K562 (cell line): ENCODE measurements around the gene CPPED1. TPM values are rescaled to one million over a fixed set of nuclear protein-coding genes. Genes with fewer than 3 reads are reported as not detected.
A peak's percentile ranks its signal among the peaks of the same experiment; 100 is the strongest.

Experiments
- ATAC-seq: fragments of 200-7000 bp; cut with Tn5 transposase; 3 replicates; pipeline ENCODE4 v1.9.1; 2020; ENCODE audit warnings: moderate library complexity
- BruUV-seq: library from RNA; stranded (reverse); fragments of 400-500 nt; replicated peaks from 2 replicates; lab custom pipeline; 2021; lab: Mats Ljungman, UMichigan
- CTCF ChIA-PET: fragments of 300-600 bp; formaldehyde crosslinking; extraction: SDS; loops from one replicate; lab custom pipeline; 2021; ENCODE audit warnings: low intra/inter-chr PET ratio; lab: Yijun Ruan, JAX
- POLR2A ChIA-PET: fragments of 300-600, 350-650 bp; sonication (Branson Sonifier 250); formaldehyde crosslinking; extraction: SDS; loops from one replicate; lab custom pipeline; 2021; ENCODE audit warnings: antibody characterized with exemption, inconsistent platforms; lab: Yijun Ruan, JAX
- DNase-seq, 4 experiments: peaks; one replicate each; pipeline versions ENCODE4 v3.0.0 to v3.0.0-alpha.2; 2011 to 2018; ENCODE audit warnings: low spot score in 3 of 4, mixed read lengths in 3 of 4; ENCODE audit errors: extremely low read depth in 1 of 4
- FAIRE-seq: peaks from 2 replicates; lab custom pipeline; 2011; peaks lifted over from hg19 to GRCh38; lab: Jason Lieb, UNC
- H2AFZ ChIP-seq: 2 replicates; pipeline ENCODE4 v1.6.0; 2011; ENCODE audit warnings: low read depth, low read length, control low read depth, inconsistent platforms
- H3K27ac ChIP-seq: fragments of 200-600 bp; 3 replicates; pipeline ENCODE4 v1.8.0; 2011; ENCODE audit warnings: low read depth, mild to moderate bottlenecking, control low read depth, inconsistent platforms, low read length, moderate library complexity, mixed read lengths; ENCODE audit errors: extremely low read depth
- H3K27me3 ChIP-seq, 2 experiments: fragments of 300-600 bp in 1 of 2; 2 replicates in 1 of 2; 3 replicates in 1 of 2; pipeline versions ENCODE4 v1.6.0 to v1.8.0; 2011; ENCODE audit warnings: inconsistent platforms in 2 of 2, low read length in 2 of 2, mild to moderate bottlenecking in 1 of 2, mixed read lengths in 1 of 2, moderate library complexity in 1 of 2; ENCODE audit not compliant: control insufficient read depth in 2 of 2, insufficient read depth in 2 of 2
- H3K36me3 ChIP-seq: fragments of 300-600 bp; 3 replicates; pipeline ENCODE4 v1.8.0; 2011; ENCODE audit warnings: mild to moderate bottlenecking, low read length, inconsistent platforms; ENCODE audit not compliant: control insufficient read depth, insufficient read depth
- H3K4me1 ChIP-seq, 2 experiments: fragments of 200-600 bp in 1 of 2; replicated peaks in 1 of 2; 2 replicates in 1 of 2; 3 replicates in 1 of 2; pipeline versions ENCODE4 v1.5.1 to v1.8.0; 2011; ENCODE audit warnings: inconsistent platforms in 2 of 2, low read length in 2 of 2, mild to moderate bottlenecking in 1 of 2, mixed read lengths in 1 of 2, moderate library complexity in 1 of 2; ENCODE audit not compliant: control insufficient read depth in 2 of 2, insufficient read depth in 2 of 2
- H3K4me2 ChIP-seq: 2 replicates; pipeline ENCODE4 v1.6.1; 2011; ENCODE audit warnings: low read length, control low read depth, inconsistent platforms, mixed read lengths; ENCODE audit not compliant: insufficient read depth
- H3K4me3 ChIP-seq: fragments of 200-600 bp; sonication (generic), shearing (Covaris generic); 2 replicates; pipeline ENCODE4 v1.5.1; 2016; ENCODE audit warnings: control low read depth, inconsistent platforms
- H3K79me2 ChIP-seq: fragments of 200-600 bp; 3 replicates; pipeline ENCODE4 v1.8.0; 2011; ENCODE audit warnings: low read length, inconsistent platforms; ENCODE audit not compliant: control insufficient read depth, insufficient read depth
- H3K9ac ChIP-seq, 2 experiments: 2 replicates each; pipeline versions ENCODE4 v1.6.0 to v1.6.1; 2011; ENCODE audit warnings: low read depth in 2 of 2, low read length in 2 of 2, control low read depth in 1 of 2, inconsistent platforms in 1 of 2, mild to moderate bottlenecking in 1 of 2, mixed read lengths in 1 of 2; ENCODE audit not compliant: insufficient read depth in 1 of 2
- H3K9me1 ChIP-seq: one replicate; pipeline ENCODE4 v1.6.0; 2011; ENCODE audit warnings: inconsistent platforms, mild to moderate bottlenecking, low read length, moderate library complexity; ENCODE audit not compliant: control insufficient read depth, insufficient read depth
- H3K9me3 ChIP-seq: replicated peaks from 2 replicates; pipeline ENCODE4 v1.5.1; 2011; ENCODE audit warnings: low read depth, low read length, inconsistent platforms; ENCODE audit not compliant: control insufficient read depth, insufficient read depth
- H4K20me1 ChIP-seq: replicated peaks from 2 replicates; pipeline ENCODE4 v1.6.1; 2011; ENCODE audit warnings: low read length, inconsistent platforms, mixed read lengths; ENCODE audit not compliant: control insufficient read depth, insufficient read depth
- BCOR ChIP-seq: fragments of 450-650 bp; IDR thresholded peaks from 2 replicates; pipeline ENCODE4 v1.6.1; 2016
- KLF13 ChIP-seq: fragments of 450-650 bp; IDR thresholded peaks from 2 replicates; pipeline ENCODE4 v1.6.1; 2016; ENCODE audit warnings: missing genetic modification characterization, low read depth, mild to moderate bottlenecking, missing compliant biosample characterization, moderate library complexity, borderline replicate concordance
- NR2F6 ChIP-seq: fragments of 450-650 bp; formaldehyde crosslinking; IDR thresholded peaks from 2 replicates; pipeline ENCODE4 v1.4.0; 2020; ENCODE audit warnings: mild to moderate bottlenecking
- RBM25 ChIP-seq: fragments of 200-400 bp; formaldehyde crosslinking; IDR thresholded peaks from 2 replicates; pipeline ENCODE4 v1.6.1; 2018; ENCODE audit warnings: low read length, low read depth, moderate library complexity; ENCODE audit not compliant: severe bottlenecking
- ZNF512 ChIP-seq: IDR thresholded peaks from 2 replicates; pipeline ENCODE4 v1.6.1; 2016; ENCODE audit warnings: missing genetic modification characterization, missing compliant biosample characterization
- WGBS: fragments of 100-300 bp; shearing (Covaris generic); methylation state at CpG from one replicate; pipeline ENCODE4 v1.1.6; 2016; ENCODE audit warnings: low coverage, mixed read lengths; ENCODE audit not compliant: insufficient coverage; ENCODE audit errors: missing lambda C conversion rate; 5-methylcytosine and 5-hydroxymethylcytosine counted together
- in situ Hi-C: fragments of 300-500 bp; cut with MboI; formaldehyde crosslinking; loops from 4 replicates; pipeline ENCODE4 v1.15.0; 2018; ENCODE audit warnings: inconsistent platforms, mixed read lengths
- intact Hi-C: fragments of 100-400 bp; cut with micrococcal nuclease; formaldehyde crosslinking; loops from 2 replicates; pipeline ENCODE4 v1.14.2; 2022
- polyA plus RNA-seq, 8 experiments: library from polyadenylated mRNA; depleted of rRNA in 4 of 8; stranded (reverse) in 5 of 8; unstranded in 3 of 8; fragments of >200 nt; fragmentation: Nextera tagmentation in 2 of 8; fragmentation: Illumina TruSeq in 1 of 8; extraction: Ambion mirVana in 2 of 8; extraction: Trizol in 1 of 8; gene quantifications; 2 replicates each; pipeline versions ENCODE4 v1.2.1 to v1.2.3, GENCODE V29; 2011 to 2014; ENCODE audit warnings: inconsistent platforms in 1 of 8, missing spikeins in 1 of 8
- total RNA-seq, 7 experiments: library from RNA; depleted of rRNA in 6 of 7; stranded (reverse); fragments of >200 nt in 6 of 7; fragmentation: Illumina TruSeq in 2 of 7; extraction: Trizol in 2 of 7; gene quantifications; 2 replicates each; pipeline versions ENCODE4 v1.2.1 to v1.2.3, GENCODE V29; 2011 to 2021; ENCODE audit warnings: low replicate concordance in 1 of 7

CPPED1 gene
- total and polyA plus RNA-seq, 9 of the 15 experiments (the other 6 are each of a cell fraction or from before 2014, with no cell fraction given), result 7.5 to 25.7 (median 16.9) TPM

- Histone ChIP-seq H4K20me1 (no peaks in the 10 kb centered on the region), H3K9me3 (no peaks in the 10 kb centered on the region), H3K27me3 (no peaks in the 10 kb centered on the region), H3K79me2 (no peaks in the 10 kb centered on the region), H3K27ac (no peak overlapping the region), H3K4me3 (no peak overlapping the region), H3K9ac (no peak overlapping the region), H3K36me3 (no peaks in the 10 kb centered on the region), H3K9me1 (no peaks in the 10 kb centered on the region), H2AFZ (no peak overlapping the region), H3K4me1 (no peaks in the 10 kb centered on the region; a peak in 1 of 5 replicates), H3K4me2 (no peak overlapping the region)
- in situ Hi-C loops, result no loop called here
- ATAC-seq (no peak), FAIRE-seq (no peak), DNase-seq (no peak)
- no TSS peak for BruUV-seq
- POLR2A ChIA-PET, result interaction anchor here (0.7 kb wide), 1 partner anchor 93 kb away, joined by 3 read pairs; no protein-coding TSS in a partner anchor
- TF ChIP-seq KLF13 (tag) (no peak), ZNF512 (tag) (no peak)
- CTCF ChIA-PET, result no interaction called here
- WGBS, result 60% methylated on average over 11 of the region's 11 CpGs
- intact Hi-C loops, result no loop called here
These were observed 148.2 kb downstream of the CPPED1 start for GRCh38 chr16:12655537-12655936.

- no peak overlapping the region for H3K4me3 ChIP-seq
- no peaks in the 10 kb centered on the region; a peak in 1 of 5 replicates for H3K4me1 ChIP-seq
- no peaks in the 10 kb centered on the region for H3K36me3 ChIP-seq
- no peaks in the 10 kb centered on the region for H3K9me1 ChIP-seq
- in situ Hi-C loops, result no loop called here
- intact Hi-C loops, result no loop called here
- H4K20me1 ChIP-seq, result no peaks in the 10 kb centered on the region
- DNase-seq (no peak), ATAC-seq (no peak), FAIRE-seq (no peak)
- H3K27ac ChIP-seq, result no peak overlapping the region
- H2AFZ ChIP-seq, result no peak overlapping the region
- no peak overlapping the region for H3K4me2 ChIP-seq
- POLR2A ChIA-PET, result no interaction called here
- WGBS, result 0% methylated on average over 1 of the region's 2 CpGs
- no peaks in the 10 kb centered on the region for H3K79me2 ChIP-seq
- H3K9me3 ChIP-seq, result no peaks in the 10 kb centered on the region
- TF ChIP-seq ZNF512 (tag) (peak; percentile 93), NR2F6 (CRISPR knock-in tag) (no peak), RBM25 (peak; percentile 96), BCOR (peak; percentile 56; the same call in 1 of the 2 replicates)
- BruUV-seq, result no TSS peak
- H3K27me3 ChIP-seq, result no peaks in the 10 kb centered on the region; a peak in 1 of 5 replicates
- CTCF ChIA-PET, result no interaction called here
- no peak overlapping the region for H3K9ac ChIP-seq
These were observed 149.8 kb downstream of the CPPED1 start for GRCh38 chr16:12653820-12654392.
